HG03439 (cell line): ENCODE measurements around the gene HYAL4.
"Not testable (repeated sequence)": the region's sequence is repeated elsewhere in the genome, so short reads cannot be mapped to it uniquely, and the experiment has no call there.

Source experiments
- ATAC-seq: cut with Tn5 transposase; IDR thresholded peaks from one replicate; pipeline ENCODE4 v1.9.1; 2021; ENCODE audit warnings: mild to moderate bottlenecking, moderate library complexity; ENCODE audit not compliant: unreplicated experiment

HYAL4 gene

DNA sequence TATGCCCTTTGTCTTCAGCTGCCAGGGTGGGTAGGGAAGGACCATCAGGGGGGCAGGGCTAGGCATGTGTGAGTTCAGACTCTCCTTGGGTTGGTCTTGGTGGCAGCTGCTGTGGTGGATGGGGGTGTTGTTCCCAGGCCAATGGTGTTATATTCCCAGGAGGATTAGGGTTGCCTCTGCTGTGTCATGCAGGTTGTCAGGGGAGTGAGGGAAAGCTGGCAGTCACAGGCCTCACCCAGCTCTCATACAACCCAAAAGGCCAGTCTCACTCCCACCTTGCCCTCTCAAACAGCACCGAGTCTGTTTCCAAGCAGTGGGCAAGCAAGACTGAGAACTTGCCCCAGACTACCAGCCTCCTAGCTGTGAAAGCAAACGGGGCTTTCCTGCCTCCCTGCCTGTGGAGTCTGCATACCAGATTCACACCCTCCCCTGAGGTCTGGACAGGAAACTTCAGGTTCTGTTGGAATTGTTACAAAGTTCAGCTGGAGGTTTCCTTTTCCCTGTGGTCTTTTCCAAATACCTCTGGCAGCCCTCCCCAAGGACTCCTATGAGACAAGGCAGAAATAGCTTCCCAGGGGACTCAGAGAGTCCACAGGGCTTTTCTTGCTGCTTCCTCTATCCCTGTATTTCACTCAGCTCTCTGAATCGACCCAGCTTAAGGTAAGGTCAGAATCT lies 1.4 kb downstream of the HYAL4 start:
- ATAC-seq: no peak

DNA sequence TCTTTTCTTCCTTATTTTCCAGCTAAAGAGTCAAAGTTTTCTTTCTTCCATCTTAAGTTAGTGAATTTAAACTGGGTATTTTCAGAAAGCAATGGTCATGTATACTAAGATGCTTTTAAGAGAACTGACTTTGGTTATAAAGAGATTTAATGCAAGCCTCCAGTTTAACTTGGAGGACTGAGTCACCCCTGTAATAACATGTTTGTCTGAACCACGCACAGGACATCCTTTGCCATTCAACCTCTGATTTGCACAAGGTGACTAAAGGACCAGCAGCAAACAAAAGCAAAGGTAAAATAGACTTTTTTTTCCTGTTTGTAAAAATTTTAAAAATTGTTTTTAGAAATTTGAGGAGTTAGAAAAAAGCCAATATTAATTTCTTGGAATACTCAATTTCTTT lies 2.9 kb downstream of the HYAL4 start:
- ATAC-seq: no peak

GRCh38 chr7:123849855-123850254 lies 4.9 kb downstream of the HYAL4 start:
- ATAC-seq: no peak

GRCh38 chr7:123851404-123851803 lies 6.4 kb downstream of the HYAL4 start:
- not testable (repeated sequence) for ATAC-seq

GRCh38 chr7:123854291-123854690 lies 9.3 kb downstream of the HYAL4 start:
- ATAC-seq: not testable (repeated sequence)

GRCh38 chr7:123856428-123856827 lies 11.5 kb downstream of the HYAL4 start:
- not testable (repeated sequence) for ATAC-seq

GRCh38 chr7:123860848-123861247 lies 15.9 kb downstream of the HYAL4 start:
- ATAC-seq: no peak

DNA sequence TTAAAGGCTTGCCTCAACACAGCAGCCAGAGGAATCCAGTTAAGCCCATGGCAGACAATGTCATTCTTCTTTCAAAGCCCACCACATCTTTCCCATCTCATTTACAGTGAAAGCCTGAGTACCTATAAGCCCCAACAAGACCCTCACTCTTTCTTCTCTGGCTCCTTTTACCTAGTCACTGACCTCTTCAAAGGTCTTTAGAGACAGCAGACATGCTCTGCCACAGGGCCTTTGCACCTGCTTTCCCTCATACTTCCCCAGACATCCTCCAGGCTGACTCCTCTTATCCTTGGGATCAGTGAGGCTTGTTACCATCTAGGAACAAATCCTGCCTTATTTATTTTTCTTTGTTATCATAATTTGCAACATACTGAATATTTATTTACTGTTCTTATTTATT lies 17.8 kb downstream of the HYAL4 start:
- ATAC-seq: no peak

DNA sequence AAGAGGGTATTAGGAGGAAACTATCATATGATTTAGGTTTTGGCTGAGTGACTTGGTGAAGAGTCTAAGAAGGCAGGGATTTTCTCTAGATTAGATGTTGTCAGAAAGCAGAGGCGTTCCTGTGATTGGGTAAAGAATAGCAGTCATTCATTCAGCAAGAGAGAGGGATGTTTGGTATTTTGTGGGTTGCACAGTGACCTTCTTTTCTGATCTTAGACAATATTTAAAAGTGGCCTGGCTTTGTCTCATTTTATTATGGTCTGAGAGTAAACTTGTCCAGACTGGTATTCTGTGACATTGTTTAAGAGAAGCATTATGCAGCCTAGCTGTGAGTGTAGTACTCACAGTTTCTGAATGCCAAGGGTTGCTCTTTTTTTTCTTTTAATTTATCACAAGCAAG lies 18.5 kb downstream of the HYAL4 start:
- no peak for ATAC-seq

GRCh38 chr7:123864012-123864411 lies 19.0 kb downstream of the HYAL4 start:
- ATAC-seq: no peak

GRCh38 chr7:123864436-123864835 lies 19.5 kb downstream of the HYAL4 start:
- no peak for ATAC-seq

- no peak for ATAC-seq
Observed at GRCh38 chr7:123864966-123865365, 20.0 kb downstream of the HYAL4 start.

- peak; percentile 90 for ATAC-seq
Observed at GRCh38 chr7:123865517-123866117, 20.6 kb downstream of the HYAL4 start.

GRCh38 chr7:123867225-123867624 lies 22.3 kb downstream of the HYAL4 start:
- no peak for ATAC-seq

DNA sequence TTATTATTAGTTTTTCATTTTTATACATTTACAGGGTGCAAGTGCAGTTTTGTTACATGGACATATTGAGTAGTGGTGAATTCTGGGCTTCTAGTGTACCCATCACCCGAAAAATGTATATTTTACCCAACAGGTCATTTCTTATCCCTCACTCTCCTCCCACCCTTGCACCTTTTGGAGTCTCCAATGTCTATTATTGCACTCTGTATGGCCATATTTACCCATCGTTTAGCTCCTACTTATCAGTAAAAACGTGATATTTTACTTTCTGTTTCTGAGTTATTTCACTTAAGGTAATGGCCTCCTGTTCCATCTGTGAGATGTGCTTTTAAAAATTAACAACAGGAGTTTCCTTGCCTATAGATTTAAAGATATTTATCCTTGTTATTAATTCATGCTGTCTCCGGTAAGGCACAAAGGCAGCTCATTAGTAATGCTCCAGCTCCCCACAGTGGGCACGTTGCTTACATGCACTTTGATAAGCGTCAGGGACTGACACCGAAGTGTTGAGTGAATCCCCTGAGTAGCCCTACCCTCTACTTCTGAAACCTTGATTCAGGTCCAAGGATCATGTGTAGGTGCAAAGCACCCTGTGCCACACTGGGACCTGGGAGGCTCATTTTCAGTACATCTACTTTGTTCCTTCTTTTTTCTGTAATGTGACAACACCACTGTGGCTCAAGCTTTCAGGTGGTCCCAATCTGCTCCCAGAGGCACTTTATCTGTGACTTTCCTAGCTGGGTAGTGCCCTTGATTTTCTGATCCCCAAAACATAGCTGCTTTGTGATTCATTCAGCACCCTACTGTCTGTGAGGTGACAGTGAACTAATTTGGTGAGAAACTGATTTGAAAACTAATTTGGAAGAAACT lies 27.3 kb downstream of the HYAL4 start:
- ATAC-seq: peak; percentile 85

- ATAC-seq: no peak
Observed at GRCh38 chr7:123872908-123873307, 27.9 kb downstream of the HYAL4 start.

DNA sequence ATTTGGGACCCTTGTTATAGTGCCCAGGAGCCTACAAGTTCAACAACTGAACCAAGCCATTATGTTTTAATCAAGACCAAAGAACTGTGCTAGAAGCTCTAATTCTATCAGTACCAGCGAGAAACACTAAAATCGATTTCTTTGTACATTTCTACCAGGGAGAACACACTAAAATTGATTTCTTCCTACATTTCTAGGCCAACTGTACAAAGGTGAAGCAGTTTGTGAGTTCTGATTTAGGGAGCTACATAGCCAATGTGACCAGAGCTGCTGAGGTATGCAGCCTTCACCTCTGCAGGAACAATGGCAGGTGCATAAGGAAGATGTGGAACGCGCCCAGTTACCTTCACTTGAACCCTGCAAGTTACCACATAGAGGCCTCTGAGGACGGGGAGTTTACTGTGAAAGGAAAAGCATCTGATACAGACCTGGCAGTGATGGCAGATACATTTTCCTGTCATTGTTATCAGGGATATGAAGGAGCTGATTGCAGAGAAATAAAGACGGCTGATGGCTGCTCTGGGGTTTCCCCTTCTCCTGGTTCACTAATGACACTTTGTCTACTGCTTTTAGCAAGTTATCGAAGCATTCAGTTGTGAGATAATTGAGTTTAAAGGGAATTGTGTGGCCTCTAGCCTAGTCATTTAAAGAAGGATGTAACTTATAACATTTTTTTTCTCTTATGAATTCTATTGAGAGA lies 31.7 kb downstream of the HYAL4 start:
- ATAC-seq: no peak

DNA sequence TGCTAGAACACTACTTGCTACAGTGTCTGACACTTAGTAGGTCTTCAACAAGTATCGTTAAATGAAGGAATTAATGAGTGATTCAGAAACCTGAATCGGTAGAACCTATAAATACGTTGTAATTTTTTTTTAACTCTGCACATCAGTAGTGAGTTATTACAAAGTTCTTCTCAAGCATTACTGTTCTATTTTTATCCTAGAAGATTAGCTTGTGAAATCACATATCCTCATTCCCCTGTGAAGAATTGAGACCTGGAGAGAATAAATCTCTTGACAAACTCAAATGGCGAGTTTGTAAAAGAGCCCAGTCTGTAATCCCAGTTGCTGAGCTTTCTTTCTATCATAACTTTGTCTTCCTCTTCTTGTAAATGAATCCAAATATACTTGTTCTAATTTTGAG lies 34.7 kb downstream of the HYAL4 start:
- no peak for ATAC-seq

GRCh38 chr7:123881300-123881699 lies 36.3 kb downstream of the HYAL4 start:
- ATAC-seq: no peak

DNA sequence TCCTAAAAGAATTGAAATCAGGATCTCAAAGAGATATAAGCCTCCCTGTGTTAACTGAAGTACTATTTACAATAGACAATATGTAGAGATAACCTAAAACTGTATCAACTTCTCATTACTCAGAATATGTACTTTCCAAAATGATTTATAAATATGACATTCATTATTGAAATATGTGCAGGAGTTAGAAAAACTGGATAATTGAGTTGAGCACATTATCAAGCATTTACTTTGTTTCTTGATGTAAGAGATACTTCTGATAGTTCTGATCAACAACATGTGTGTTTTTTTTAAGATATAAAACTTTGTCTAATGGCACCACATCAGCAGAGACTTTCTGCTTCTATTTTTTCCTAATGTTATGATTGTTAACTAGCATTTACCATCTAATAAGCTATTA lies 38.2 kb downstream of the HYAL4 start:
- ATAC-seq: no peak

GRCh38 chr7:123888192-123888591 lies 43.2 kb downstream of the HYAL4 start:
- ATAC-seq: no peak
